HCT116 (cell line): Measurements from ENCODE around the gene LMO7. TPM values are rescaled to one million over a fixed set of nuclear protein-coding genes. Genes with fewer than 3 reads are reported as not detected.

ENCODE experiments used
- ATAC-seq: fragments of 200-7000 bp; cut with Tn5 transposase; 2 replicates; pipeline ENCODE4 v1.9.1; 2020; ENCODE audit warnings: mild to moderate bottlenecking, moderate library complexity
- BruUV-seq: library from RNA; stranded (reverse); fragments of 400-500 nt; replicated peaks from 2 replicates; lab custom pipeline; 2021; lab: Mats Ljungman, UMichigan
- CTCF ChIA-PET: fragments of 300-600 bp; sonication (Branson Sonifier 250); formaldehyde crosslinking; loops from one replicate; lab custom pipeline; 2021; ENCODE audit warnings: antibody characterized with exemption; lab: Charles Lee
- POLR2A ChIA-PET: fragments of 300-600, 350-600 bp; sonication (Branson Sonifier 250); formaldehyde crosslinking; loops from one replicate; lab custom pipeline; 2021; ENCODE audit warnings: antibody characterized with exemption; lab: Charles Lee
- RAD21 ChIA-PET, 2 experiments: fragments of 300-600 bp; sonication (Branson Sonifier 250); formaldehyde crosslinking; loops; one replicate each; lab custom pipeline; 2023; ENCODE audit warnings: low total read pairs in 2 of 2; ENCODE audit not compliant: uncharacterized antibody in 2 of 2, unreplicated experiment in 2 of 2, low non-redundant PET in 1 of 2; lab: Charles Lee
- DNase-seq: peaks from one replicate; pipeline ENCODE4 v3.0.0-alpha.2; 2010; ENCODE audit warnings: low read depth, low spot score
- H2AFZ ChIP-seq: fragments of 200-600 bp; shearing (Covaris generic), sonication (generic); 2 replicates; pipeline ENCODE4 v1.6.1; 2017; ENCODE audit warnings: low read depth, mixed run types, mixed read lengths, antibody characterized with exemption, low read length; ENCODE audit not compliant: poor library complexity, severe bottlenecking
- H3K27ac ChIP-seq: 2 replicates; pipeline ENCODE4 v1.5.1; 2012; ENCODE audit warnings: low read depth, low read length
- H3K27me3 ChIP-seq: fragments of 200-600 bp; sonication (generic); 2 replicates; pipeline ENCODE4 v1.6.1; 2016; ENCODE audit warnings: mixed run types, low read length, mixed read lengths; ENCODE audit not compliant: insufficient read depth
- H3K36me3 ChIP-seq, 2 experiments: fragments of 200-500 bp in 1 of 2; fragments of 200-600 bp in 1 of 2; sonication (Bioruptor generic) in 1 of 2; sonication (generic) in 1 of 2; 2 replicates each; pipeline versions ENCODE4 v1.5.1 to v1.6.1; 2014 to 2016; ENCODE audit warnings: low read length in 2 of 2, inconsistent platforms in 1 of 2, mixed read lengths in 1 of 2, mixed run types in 1 of 2; ENCODE audit not compliant: insufficient read depth in 2 of 2, control insufficient read depth in 1 of 2
- H3K4me1 ChIP-seq, 2 experiments: fragments of 200-600 bp in 1 of 2; sonication (generic) in 1 of 2; 2 replicates each; pipeline versions ENCODE4 v1.5.1 to v1.6.1; 2012 to 2017; ENCODE audit warnings: low read length in 2 of 2, inconsistent platforms in 1 of 2, mild to moderate bottlenecking in 1 of 2, mixed read lengths in 1 of 2, mixed run types in 1 of 2, moderate library complexity in 1 of 2; ENCODE audit not compliant: insufficient read depth in 2 of 2, control insufficient read depth in 1 of 2
- H3K4me2 ChIP-seq: fragments of 200-600 bp; sonication (generic); 2 replicates; pipeline ENCODE4 v1.6.1; 2017; ENCODE audit warnings: mixed run types, low read length, mixed read lengths
- H3K4me3 ChIP-seq, 2 experiments: fragments of 200-600 bp in 1 of 2; sonication (generic) in 1 of 2; replicated peaks in 1 of 2; 2 replicates each; pipeline ENCODE4 v1.5.1; 2011 to 2016; ENCODE audit warnings: low read length in 2 of 2, control low read depth in 1 of 2, low read depth in 1 of 2, mild to moderate bottlenecking in 1 of 2, mixed read lengths in 1 of 2, mixed run types in 1 of 2
- H3K79me2 ChIP-seq: fragments of 200-600 bp; sonication (generic); 2 replicates; pipeline ENCODE4 v1.6.1; 2017; ENCODE audit warnings: mild to moderate bottlenecking, mixed run types, low read length, moderate library complexity, mixed read lengths; ENCODE audit not compliant: insufficient read depth
- H3K9ac ChIP-seq: fragments of 200-600 bp; sonication (generic); 2 replicates; pipeline ENCODE4 v1.6.1; 2016; ENCODE audit warnings: low read length, mixed read lengths
- H3K9me2 ChIP-seq: fragments of 200-600 bp; sonication (generic), shearing (Covaris generic); 2 replicates; pipeline ENCODE4 v1.6.1; 2017; ENCODE audit warnings: mixed run types, mild to moderate bottlenecking, moderate library complexity; ENCODE audit not compliant: insufficient read depth
- H3K9me3 ChIP-seq, 2 experiments: fragments of 200-500 bp in 1 of 2; fragments of 200-600 bp in 1 of 2; sonication (Bioruptor generic) in 1 of 2; sonication (generic) in 1 of 2; 2 replicates each; pipeline ENCODE4 v1.6.1; 2014 to 2017; ENCODE audit warnings: low read length in 2 of 2, mixed read lengths in 2 of 2, inconsistent platforms in 1 of 2, low read depth in 1 of 2, mild to moderate bottlenecking in 1 of 2, mixed run types in 1 of 2, moderate library complexity in 1 of 2; ENCODE audit not compliant: control insufficient read depth in 1 of 2, insufficient read depth in 1 of 2
- H4K20me1 ChIP-seq: fragments of 200-600 bp; sonication (generic), shearing (Covaris generic); 2 replicates; pipeline ENCODE4 v1.6.1; 2017; ENCODE audit warnings: mixed run types, mild to moderate bottlenecking, moderate library complexity; ENCODE audit not compliant: insufficient read depth
- CTCF ChIP-seq, 3 experiments: fragments of 200-600 bp in 1 of 3; sonication (generic) in 1 of 3; IDR thresholded peaks in 2 of 3; conservative IDR thresholded peaks in 1 of 3; 2 replicates each; pipeline ENCODE4 v1.5.1; 2012 to 2017; ENCODE audit warnings: low read depth in 2 of 3, low read length in 2 of 3, antibody characterized with exemption in 1 of 3, borderline replicate concordance in 1 of 3, control low read depth in 1 of 3, mild to moderate bottlenecking in 1 of 3, mixed read lengths in 1 of 3, mixed run types in 1 of 3, moderate library complexity in 1 of 3; ENCODE audit not compliant: insufficient read depth in 1 of 3
- EGR1 ChIP-seq: IDR thresholded peaks from 2 replicates; pipeline ENCODE4 v1.6.1; 2012; ENCODE audit warnings: low read depth
- FOSL1 ChIP-seq: IDR thresholded peaks from 2 replicates; pipeline ENCODE4 v1.6.1; 2012; ENCODE audit warnings: low read depth
- POLR2A ChIP-seq: IDR thresholded peaks from 2 replicates; pipeline ENCODE4 v1.7.0; 2011; ENCODE audit warnings: borderline replicate concordance; ENCODE audit not compliant: insufficient read depth, insufficient read length; ENCODE audit errors: extremely low read depth
- POLR2AphosphoS5 ChIP-seq: IDR thresholded peaks from 2 replicates; pipeline ENCODE4 v1.6.1; 2011; ENCODE audit warnings: mild to moderate bottlenecking, low read depth, low read length, moderate library complexity
- REST ChIP-seq: IDR thresholded peaks from 2 replicates; pipeline ENCODE4 v1.6.1; 2012; ENCODE audit warnings: low read depth
- SIN3A ChIP-seq: IDR thresholded peaks from 2 replicates; pipeline ENCODE4 v1.6.1; 2012; ENCODE audit warnings: low read depth
- YY1 ChIP-seq: IDR thresholded peaks from 2 replicates; pipeline ENCODE4 v1.6.1; 2011; ENCODE audit warnings: low read length, low read depth, moderate library complexity, mild to moderate bottlenecking; ENCODE audit not compliant: insufficient replicate concordance; ENCODE audit errors: extremely low read depth
- intact Hi-C: fragments of 100-400 bp; cut with micrococcal nuclease; formaldehyde crosslinking; loops from 2 replicates; pipeline ENCODE4 v1.10.0; 2022
- total RNA-seq: library from RNA; stranded (reverse); gene quantifications from one replicate; pipeline ENCODE4 v1.2.1, GENCODE V29; 2021; ENCODE audit not compliant: unreplicated experiment

LMO7 gene
- total RNA-seq, 1 experiment from 2014 or later: 8.1 TPM

GRCh38 chr13:75700552-75700951 is 64.4 kb downstream of the LMO7 start:
- ChIA-PET CTCF (no interaction called here), POLR2A (no interaction called here), RAD21 (no interaction called here)
- intact Hi-C loops: no loop called here
- no peaks in the 10 kb centered on the region for H3K79me2 ChIP-seq
- H3K9ac ChIP-seq: no peak overlapping the region
- H3K27ac ChIP-seq: no peak overlapping the region
- H2AFZ ChIP-seq: no peak overlapping the region
- H3K4me1 ChIP-seq: peaks cover 16 to 23% of the 10 kb centered on the region in 2 experiments
- ATAC-seq: no peak
- DNase-seq: no peak
- no peak overlapping the region for H3K4me2 ChIP-seq
- TF ChIP-seq EGR1: no peak
- no peak for TF ChIP-seq YY1
- TF ChIP-seq SIN3A: no peak
- no peak for TF ChIP-seq POLR2A
- no peak for TF ChIP-seq CTCF (IDR thresholded peaks at IDR 0.05 in 2 of 3, conservative IDR thresholded peaks at IDR 0.05 in 1 of 3; ENCODE audit: borderline replicate concordance in 1 of 3, insufficient read depth in 1 of 3, low read depth in 2 of 3, low read length in 2 of 3)
- TF ChIP-seq REST: no peak
- no peak for TF ChIP-seq FOSL1
- TF ChIP-seq POLR2AphosphoS5: no peak
- no TSS peak for BruUV-seq
- 0 out of 4 replicates have a peak, but pooled peaks cover 0 to 3% of the 10 kb centered on the region in 2 experiments for H3K9me3 ChIP-seq
- no peaks in the 10 kb centered on the region; the same call in 1 of the 2 replicates for H3K9me2 ChIP-seq
- H3K27me3 ChIP-seq: no peaks in the 10 kb centered on the region
- no peaks in the 10 kb centered on the region for H4K20me1 ChIP-seq
- no peak overlapping the region for H3K4me3 ChIP-seq
- no peaks in the 10 kb centered on the region for H3K36me3 ChIP-seq
